ENCODE results near the gene SMG1.

GRCh38 chr16:18937390-18937789 is 11.2 kb upstream of the SMG1 start:
- no peak for TF ChIP-seq GATA3 (IDR thresholded peaks at IDR 0.05; ENCODE audit: low read depth, low read length)
- TF ChIP-seq GATA2 (IDR thresholded peaks at IDR 0.05; ENCODE audit: low read depth, low read length) = no peak
